PFSK-1 (cell line): ENCODE measurements around the gene ATP5F1D.

ENCODE experiments used
- FOXP2 ChIP-seq: optimal IDR thresholded peaks from 2 replicates; pipeline ENCODE3; 2011; ENCODE audit warnings: borderline replicate concordance, control low read depth, inconsistent platforms; ENCODE audit not compliant: insufficient read depth; ENCODE audit errors: extremely low read length, extremely low read depth
- POLR2AphosphoS5 ChIP-seq: IDR thresholded peaks from 2 replicates; pipeline ENCODE4 v1.6.1; 2012; ENCODE audit warnings: low read depth, mild to moderate bottlenecking, control low read depth, low read length, moderate library complexity
- SIN3A ChIP-seq: IDR thresholded peaks from 2 replicates; pipeline ENCODE4 v1.6.1; 2012; ENCODE audit warnings: mild to moderate bottlenecking, low read length, moderate library complexity, borderline replicate concordance; ENCODE audit not compliant: insufficient read depth
- TAF1 ChIP-seq: IDR thresholded peaks from 2 replicates; pipeline ENCODE4 v1.6.1; 2012; ENCODE audit warnings: low read length, control low read depth, borderline replicate concordance; ENCODE audit not compliant: insufficient read depth
- TF ChIP-seq, protein P1 (sequence below), 2 experiments: IDR thresholded peaks; 2 replicates each; pipeline versions ENCODE4 v1.6.1 to v1.8.0; 2011 to 2012; ENCODE audit warnings: low read depth in 2 of 2, low read length in 2 of 2, control low read depth in 1 of 2, inconsistent platforms in 1 of 2, mild to moderate bottlenecking in 1 of 2, moderate library complexity in 1 of 2; ENCODE audit not compliant: insufficient read depth in 1 of 2

Gene ATP5F1D

DNA sequence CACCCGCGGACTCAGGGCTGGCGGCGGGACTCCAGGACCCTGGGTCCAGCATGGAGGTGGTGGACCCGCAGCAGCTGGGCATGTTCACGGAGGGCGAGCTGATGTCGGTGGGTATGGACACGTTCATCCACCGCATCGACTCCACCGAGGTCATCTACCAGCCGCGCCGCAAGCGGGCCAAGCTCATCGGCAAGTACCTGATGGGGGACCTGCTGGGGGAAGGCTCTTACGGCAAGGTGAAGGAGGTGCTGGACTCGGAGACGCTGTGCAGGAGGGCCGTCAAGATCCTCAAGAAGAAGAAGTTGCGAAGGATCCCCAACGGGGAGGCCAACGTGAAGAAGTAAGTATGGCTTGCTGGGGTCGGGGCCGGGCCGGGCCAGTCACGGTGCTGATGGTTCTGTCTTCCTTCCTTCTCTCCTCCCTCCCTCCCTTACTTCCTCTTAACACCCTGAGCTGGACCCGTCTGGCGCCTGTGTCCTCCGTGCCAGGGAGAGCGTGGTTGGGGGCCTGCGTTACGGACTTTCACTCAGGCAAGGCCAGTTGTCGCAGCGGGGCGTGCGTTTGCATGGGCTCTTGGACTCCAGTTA lies 34.6 kb upstream of the ATP5F1D start:
- TF ChIP-seq TAF1 (no peak), FOXP2 (peak; percentile 10)

DNA sequence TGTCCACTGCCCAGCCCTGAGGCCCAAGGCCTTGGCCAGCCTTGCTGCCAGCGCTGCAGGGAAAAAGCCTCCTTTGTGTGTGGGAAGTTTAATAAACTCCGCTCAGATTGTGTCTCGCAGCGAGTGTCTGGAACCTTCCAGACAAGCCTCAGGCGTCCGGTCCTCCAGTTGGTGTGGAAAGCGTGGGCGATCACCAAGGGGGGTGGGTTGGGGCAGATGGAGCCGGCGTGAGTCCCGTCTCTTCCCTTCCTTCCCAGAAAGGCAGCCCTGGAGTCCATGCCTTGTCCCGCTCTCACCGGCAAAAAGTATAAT lies 31.4 kb upstream of the ATP5F1D start:
- TF ChIP-seq POLR2AphosphoS5: no peak
- TF ChIP-seq TAF1: no peak
- TF ChIP-seq FOXP2: no peak
- TF ChIP-seq, protein P1, sequence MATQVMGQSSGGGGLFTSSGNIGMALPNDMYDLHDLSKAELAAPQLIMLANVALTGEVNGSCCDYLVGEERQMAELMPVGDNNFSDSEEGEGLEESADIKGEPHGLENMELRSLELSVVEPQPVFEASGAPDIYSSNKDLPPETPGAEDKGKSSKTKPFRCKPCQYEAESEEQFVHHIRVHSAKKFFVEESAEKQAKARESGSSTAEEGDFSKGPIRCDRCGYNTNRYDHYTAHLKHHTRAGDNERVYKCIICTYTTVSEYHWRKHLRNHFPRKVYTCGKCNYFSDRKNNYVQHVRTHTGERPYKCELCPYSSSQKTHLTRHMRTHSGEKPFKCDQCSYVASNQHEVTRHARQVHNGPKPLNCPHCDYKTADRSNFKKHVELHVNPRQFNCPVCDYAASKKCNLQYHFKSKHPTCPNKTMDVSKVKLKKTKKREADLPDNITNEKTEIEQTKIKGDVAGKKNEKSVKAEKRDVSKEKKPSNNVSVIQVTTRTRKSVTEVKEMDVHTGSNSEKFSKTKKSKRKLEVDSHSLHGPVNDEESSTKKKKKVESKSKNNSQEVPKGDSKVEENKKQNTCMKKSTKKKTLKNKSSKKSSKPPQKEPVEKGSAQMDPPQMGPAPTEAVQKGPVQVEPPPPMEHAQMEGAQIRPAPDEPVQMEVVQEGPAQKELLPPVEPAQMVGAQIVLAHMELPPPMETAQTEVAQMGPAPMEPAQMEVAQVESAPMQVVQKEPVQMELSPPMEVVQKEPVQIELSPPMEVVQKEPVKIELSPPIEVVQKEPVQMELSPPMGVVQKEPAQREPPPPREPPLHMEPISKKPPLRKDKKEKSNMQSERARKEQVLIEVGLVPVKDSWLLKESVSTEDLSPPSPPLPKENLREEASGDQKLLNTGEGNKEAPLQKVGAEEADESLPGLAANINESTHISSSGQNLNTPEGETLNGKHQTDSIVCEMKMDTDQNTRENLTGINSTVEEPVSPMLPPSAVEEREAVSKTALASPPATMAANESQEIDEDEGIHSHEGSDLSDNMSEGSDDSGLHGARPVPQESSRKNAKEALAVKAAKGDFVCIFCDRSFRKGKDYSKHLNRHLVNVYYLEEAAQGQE (IDR thresholded peaks at IDR 0.05; ENCODE audit: insufficient read depth in 1 of 2, low read depth in 2 of 2, low read length in 2 of 2): no peak
- no peak for TF ChIP-seq SIN3A

- TF ChIP-seq TAF1 (no peak), FOXP2 (peak; percentile 38)
These were observed 29.9 kb upstream of the ATP5F1D start for GRCh38 chr19:1211494-1212234.

DNA sequence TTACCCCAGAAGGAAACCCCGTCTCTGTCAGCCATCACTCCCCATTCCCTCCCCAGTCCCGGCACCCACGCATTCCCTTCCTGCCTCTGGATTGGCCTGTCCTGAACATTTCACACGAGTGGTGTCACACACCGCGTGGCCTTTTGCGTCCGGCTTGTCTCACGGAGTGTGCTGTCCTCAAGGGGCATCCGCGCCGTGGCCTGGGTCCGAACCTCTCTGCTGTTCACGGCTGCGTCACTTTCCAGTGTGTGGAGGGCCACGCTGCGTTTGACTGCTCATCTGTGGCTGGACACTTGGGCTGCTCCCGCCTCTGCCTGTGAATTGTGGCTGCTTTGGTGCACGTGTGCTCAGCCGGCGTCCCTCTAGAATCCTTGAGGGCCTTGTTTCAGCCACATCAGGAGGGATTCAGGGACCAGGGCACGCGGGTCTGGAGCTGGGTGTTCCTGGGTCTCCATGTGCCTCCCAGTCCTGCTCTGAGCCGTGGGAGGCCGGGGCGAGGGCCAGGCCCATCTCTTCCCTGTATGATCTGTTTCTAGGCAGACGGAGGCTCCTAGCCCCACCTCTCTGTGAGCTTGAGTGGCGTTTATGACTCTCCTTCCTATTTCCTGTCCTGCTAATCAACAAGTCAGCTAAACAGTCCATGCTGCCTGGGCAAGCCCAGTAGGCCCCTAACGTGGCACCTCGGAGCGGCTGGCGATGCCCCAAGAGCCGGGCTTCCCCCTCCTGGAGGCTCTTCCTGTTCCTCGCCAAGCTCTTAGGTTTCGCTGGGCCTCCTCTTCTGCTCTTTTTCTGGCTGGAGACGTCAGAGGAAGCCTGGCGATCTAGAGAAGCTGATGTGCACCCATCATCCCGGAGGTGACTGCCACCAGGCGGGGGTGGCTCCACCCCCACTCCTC lies 27.9 kb upstream of the ATP5F1D start:
- TF ChIP-seq SIN3A: no peak
- no peak for TF ChIP-seq TAF1
- peak; percentile 38 for TF ChIP-seq FOXP2
- peak; percentile 45; the same call in 1 of the 2 replicates for TF ChIP-seq POLR2AphosphoS5
- TF ChIP-seq, protein P1 (IDR thresholded peaks at IDR 0.05; ENCODE audit: insufficient read depth in 1 of 2, low read depth in 2 of 2, low read length in 2 of 2): no peak

DNA sequence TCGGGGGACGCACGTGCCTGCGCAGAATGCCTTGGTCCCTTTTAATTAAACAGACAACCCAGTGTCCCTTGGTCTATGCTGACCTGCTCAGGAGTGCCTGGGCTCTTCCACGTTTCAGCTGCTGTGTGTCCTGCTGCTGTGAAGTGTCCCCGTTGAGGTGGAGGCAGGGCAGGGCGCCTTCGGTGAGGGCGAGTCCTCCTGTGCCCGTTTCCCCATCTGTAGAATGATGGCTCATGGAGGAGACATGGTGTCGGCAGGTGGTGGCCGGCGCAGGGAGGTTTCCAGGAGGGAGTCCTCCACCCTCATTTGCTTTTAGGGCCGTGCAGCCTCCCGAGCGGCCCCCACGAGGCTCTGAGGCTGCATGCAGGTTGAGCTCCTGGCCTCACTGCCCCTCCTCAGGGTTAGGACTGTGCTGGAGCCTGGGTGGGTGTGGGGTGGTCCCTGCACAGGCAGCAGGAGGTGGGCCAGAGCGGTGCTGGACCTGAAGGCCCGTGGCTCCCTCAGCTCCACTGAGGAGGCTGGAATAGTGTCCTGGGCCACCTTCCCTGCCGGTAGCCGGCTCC lies 27.2 kb upstream of the ATP5F1D start:
- TF ChIP-seq TAF1 (no peak), FOXP2 (no peak), POLR2AphosphoS5 (no peak), SIN3A (no peak)
- TF ChIP-seq, protein P1 (IDR thresholded peaks at IDR 0.05; ENCODE audit: insufficient read depth in 1 of 2, low read depth in 2 of 2, low read length in 2 of 2): no peak
